ENCODE results near the gene FEM1B.
"Not testable (repeated sequence)": the region's sequence is repeated elsewhere in the genome, so short reads cannot be mapped to it uniquely, and the experiment has no call there.

FEM1B gene

GRCh38 chr15:68277603-68278344 is at the start of gene FEM1B:
FEM1B (plus strand) TSS chr15:68277745; CDS start chr15:68278418, 673 bp downstream.
- DNase-seq, result peak; percentile 75 to 86

GRCh38 chr15:68228143-68228970 is 49.2 kb upstream of the FEM1B start:
- no peak for DNase-seq

GRCh38 chr15:68228971-68229385 is 48.6 kb upstream of the FEM1B start:
- no peak for DNase-seq

- DNase-seq, result peak; percentile 70 to 88
These were observed 48.0 kb upstream of the FEM1B start, which contains the start of gene CLN6 for GRCh38 chr15:68229386-68230156. CLN6 (minus strand) TSS chr15:68229728; CDS start chr15:68229584, 144 bp downstream.

GRCh38 chr15:68230157-68231100 is 47.1 kb upstream of the FEM1B start:
- DNase-seq, result no peak

GRCh38 chr15:68231102-68231818 is 46.3 kb upstream of the FEM1B start:
- DNase-seq, result no peak

GRCh38 chr15:68232449-68232848 is 45.1 kb upstream of the FEM1B start:
- DNase-seq, result no peak

GRCh38 chr15:68232937-68233336 is 44.6 kb upstream of the FEM1B start:
- no peak for DNase-seq

GRCh38 chr15:68234060-68234459 is 43.5 kb upstream of the FEM1B start:
- no peak for DNase-seq

GRCh38 chr15:68234520-68234919 is 43.0 kb upstream of the FEM1B start:
- DNase-seq, result not testable (repeated sequence)

GRCh38 chr15:68235022-68235421 is 42.5 kb upstream of the FEM1B start:
- DNase-seq, result no peak

- DNase-seq, result no peak
These were observed 38.5 kb upstream of the FEM1B start for GRCh38 chr15:68239025-68239424.

- DNase-seq, result no peak
These were observed 36.2 kb upstream of the FEM1B start for GRCh38 chr15:68241088-68241935.

- no peak for DNase-seq
These were observed 33.3 kb upstream of the FEM1B start for GRCh38 chr15:68244235-68244634.

- DNase-seq, result no peak
These were observed 28.4 kb upstream of the FEM1B start for GRCh38 chr15:68249058-68249713.

- no peak for DNase-seq
These were observed 24.5 kb upstream of the FEM1B start for GRCh38 chr15:68252925-68253534.

GRCh38 chr15:68256675-68257450 is 20.7 kb upstream of the FEM1B start:
- DNase-seq, result peak; percentile 63 to 72

- no peak for DNase-seq
These were observed 18.9 kb upstream of the FEM1B start for GRCh38 chr15:68258692-68259091.
